ENCODE results near the gene OPA1.

- no peak for TF ChIP-seq CTCF (IDR thresholded peaks at IDR 0.05; ENCODE audit: borderline replicate concordance, extremely low read depth, low read length, poor library complexity, severe bottlenecking)
- TF ChIP-seq EZH2 (IDR thresholded peaks at IDR 0.05; ENCODE audit: borderline replicate concordance, low read depth, low read length, severe bottlenecking) = no peak
Measured at GRCh38 chr3:193544289-193544688, 48.7 kb upstream of the OPA1 start.

All from DND-41 (cell line).